ENCODE results near the gene FOXA1. TPM values are rescaled to one million over a fixed set of nuclear protein-coding genes. Genes with fewer than 3 reads are reported as not detected.

FOXA1 gene
- total and polyA plus RNA-seq, 2 of the 4 experiments (the other 2 are of a cell fraction) = 0.18 to 0.31 TPM

DNA sequence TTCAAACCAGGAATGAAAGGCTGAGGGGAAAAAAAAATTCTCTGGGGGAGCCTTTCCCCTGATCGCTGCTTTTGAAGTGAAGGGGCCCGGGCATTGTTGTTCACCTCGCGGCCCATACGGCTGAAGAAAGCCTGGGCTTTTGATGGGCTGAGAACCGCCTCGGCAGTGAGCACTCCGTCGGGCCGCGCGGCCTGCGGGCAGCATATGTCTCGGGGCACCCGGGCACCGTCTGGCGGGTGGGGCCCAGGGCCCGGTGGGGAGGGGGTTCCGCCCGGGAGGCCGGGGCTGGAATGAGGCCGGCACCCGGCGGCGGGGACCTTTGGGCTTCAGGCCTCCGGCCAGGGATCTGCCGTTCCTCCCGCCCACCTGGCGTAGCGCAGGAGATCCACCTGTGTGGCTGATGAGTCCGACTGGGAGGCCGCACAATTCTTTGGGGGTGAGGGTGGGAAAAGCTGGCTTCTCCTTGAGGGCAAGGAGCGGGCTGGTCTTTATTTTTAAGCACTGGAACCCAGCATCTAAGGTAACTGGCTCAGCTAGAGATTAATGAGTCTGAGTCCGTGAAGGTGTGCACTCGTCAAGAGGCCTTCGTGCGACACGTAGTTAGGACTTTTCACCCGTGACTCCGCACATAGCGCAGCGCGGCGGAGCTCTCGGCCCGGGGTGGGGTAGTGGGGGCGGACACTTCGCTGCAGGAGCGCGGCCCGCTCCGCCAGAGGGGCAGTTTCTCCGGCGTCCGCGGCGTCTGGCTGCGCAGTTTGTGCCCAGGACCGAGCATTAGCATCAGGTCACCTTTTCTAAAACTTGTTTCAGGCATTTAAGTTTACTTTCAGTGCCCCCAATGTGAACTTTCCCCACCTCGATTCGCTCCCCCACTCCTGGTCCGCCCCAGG lies 10.6 kb downstream of the FOXA1 start:
- Histone ChIP-seq H3K27me3 (ENCODE audit: control insufficient read depth, insufficient read depth, low read length) (peaks cover 66% of the 10 kb centered on the region), H3K9me1 (ENCODE audit: insufficient read depth, low read length) (no peaks in the 10 kb centered on the region), H3K9ac (ENCODE audit: low read depth, low read length) (no peak overlapping the region), H2AFZ (replicated peaks; ENCODE audit: low read length, poor library complexity) (peak overlapping the region; percentile 27), H2BK5ac (ENCODE audit: low read depth, low read length, poor library complexity, severe bottlenecking) (no peak overlapping the region), H2BK15ac (ENCODE audit: low read depth, low read length) (no peak overlapping the region), H3K14ac (replicated peaks; ENCODE audit: low read depth, low read length) (no peak overlapping the region), H4K91ac (ENCODE audit: insufficient read depth, low read depth, low read length) (no peak overlapping the region), H2AK9ac (replicated peaks; ENCODE audit: low read depth, low read length, poor library complexity) (no peak overlapping the region), H3K4me2 (ENCODE audit: low read depth, low read length) (no peak overlapping the region), H3K56ac (ENCODE audit: extremely low read depth, insufficient read depth, low read length) (no peak overlapping the region), H3K4me1 (ENCODE audit: control insufficient read depth, insufficient read depth, low read length) (peaks cover 3% of the 10 kb centered on the region; the same call in 1 of the 2 replicates), H3K27ac (ENCODE audit: insufficient read depth, low read length) (no peak overlapping the region), H3K79me1 (ENCODE audit: low read depth in 1 of 2, low read length in 2 of 2) (no peaks in the 10 kb centered on the region), H3K4me3 (ENCODE audit: insufficient read depth, low read depth, low read length) (no peak overlapping the region), H3K36me3 (ENCODE audit: control insufficient read depth, insufficient read depth, low read length) (no peaks in the 10 kb centered on the region), H4K5ac (ENCODE audit: low read depth, low read length) (no peak overlapping the region), H3K18ac (ENCODE audit: low read depth, low read length) (no peak overlapping the region), H2BK20ac (ENCODE audit: low read depth, low read length) (no peak overlapping the region), H2AK5ac (ENCODE audit: low read depth, low read length) (no peak overlapping the region), H2BK120ac (ENCODE audit: low read depth, low read length) (no peak overlapping the region), H3K23ac (ENCODE audit: low read depth, low read length) (0 out of 2 replicates have a peak overlapping the region, but pooled peaks have one; percentile 14), H4K8ac (ENCODE audit: low read depth in 2 of 2, low read length in 2 of 2) (no peak overlapping the region), H3K4ac (ENCODE audit: low read depth, low read length) (no peak overlapping the region), H4K20me1 (ENCODE audit: insufficient read depth, low read length) (peaks cover 8% of the 10 kb centered on the region; the same call in 1 of the 2 replicates), H3K9me3 (ENCODE audit: control insufficient read depth, insufficient read depth, low read length) (peaks cover 14% of the 10 kb centered on the region; the same call in 1 of the 2 replicates)
- CTCF ChIA-PET = no interaction called here
- no peak for DNase-seq
- TF ChIP-seq RFX5 (IDR thresholded peaks at IDR 0.05; ENCODE audit: low read depth, low read length) = no peak
- no peak for TF ChIP-seq USF2 (IDR thresholded peaks at IDR 0.05; ENCODE audit: low read depth, low read length)
- TF ChIP-seq RCOR1 (IDR thresholded peaks at IDR 0.05; ENCODE audit: insufficient replicate concordance, low read length) = no peak
- TF ChIP-seq CHD1 (IDR thresholded peaks at IDR 0.05; ENCODE audit: low read depth, low read length) = no peak
- no peak for TF ChIP-seq ELK1 (IDR thresholded peaks at IDR 0.05; ENCODE audit: borderline replicate concordance, low read depth, low read length)
- TF ChIP-seq RAD21 (IDR thresholded peaks at IDR 0.05; ENCODE audit: low read length) = no peak
- TF ChIP-seq MXI1 (IDR thresholded peaks at IDR 0.05; ENCODE audit: borderline replicate concordance, low read depth, low read length) = no peak
- no peak for TF ChIP-seq CEBPB (IDR thresholded peaks at IDR 0.05; ENCODE audit: low read depth, low read length)
- TF ChIP-seq FOS (IDR thresholded peaks at IDR 0.05; ENCODE audit: low read depth, low read length) = no peak
- no peak for TF ChIP-seq MAFK (IDR thresholded peaks at IDR 0.05; ENCODE audit: low read depth, low read length)
- TF ChIP-seq MAZ (IDR thresholded peaks at IDR 0.05; ENCODE audit: borderline replicate concordance, low read depth, low read length) = no peak
- TF ChIP-seq POLR2A (IDR thresholded peaks at IDR 0.05; ENCODE audit: low read depth, low read length) = no peak
- POLR2A ChIA-PET (ENCODE audit: unreplicated experiment) = interaction anchor here (0.5 kb wide), 1 partner anchor 23 kb away, joined by 3 read pairs; no protein-coding TSS in a partner anchor
- BruUV-seq (replicated peaks) = no TSS peak
- dilution Hi-C loops (cut with HindIII; ENCODE audit: low sequenced_read_pairs, unreplicated experiment) = no loop called here
- ATAC-seq (ENCODE audit: low read depth) = no peak
- in situ Hi-C loops (cut with MboI; ENCODE audit: low sequenced_read_pairs) = loop anchor here (10.0 kb wide), 1 partner anchor 340 kb away; no protein-coding TSS in a partner anchor
- 11% methylated on average over 25 of the region's 62 CpGs; no CpG with 5 or more reads in 1 of the 2 experiments for WGBS, 2 experiments (ENCODE audit: extremely low coverage in 2 of 2, insufficient read length in 1 of 2)
- intact Hi-C loops (cut with micrococcal nuclease) = no loop called here
